Common myeloid progenitor, CD34-positive (primary cell): ENCODE measurements around the gene CD4.

Experiments
- CTCF ChIA-PET: fragments of 350-600 bp; sonication (Branson Sonifier 250); formaldehyde crosslinking; loops from one replicate; lab custom pipeline; 2021; ENCODE audit warnings: antibody characterized with exemption; lab: Charles Lee
- POLR2A ChIA-PET: fragments of 350-600 bp; sonication (Branson Sonifier 250); formaldehyde crosslinking; loops from one replicate; lab custom pipeline; 2021; ENCODE audit warnings: antibody characterized with exemption; lab: Charles Lee
- DNase-seq, 3 donors: peaks; one replicate each; pipeline versions ENCODE4 v3.0.0 to v3.0.0-alpha.2; 2013
- H3K27ac ChIP-seq, 2 experiments: 1 replicate in 1 of 2; 2 replicates in 1 of 2; pipeline ENCODE4 v1.7.0; 2013; ENCODE audit warnings: inconsistent platforms in 2 of 2, low read length in 2 of 2, mild to moderate bottlenecking in 2 of 2, low read depth in 1 of 2, moderate library complexity in 1 of 2; ENCODE audit not compliant: severe bottlenecking in 2 of 2, insufficient read depth in 1 of 2, poor library complexity in 1 of 2
- H3K27me3 ChIP-seq, 5 experiments: replicated peaks in 2 of 5; 1 replicate in 3 of 5; 2 replicates in 2 of 5; pipeline versions ENCODE4 v1.6.1 to v1.7.0; 2013; ENCODE audit warnings: low read length in 4 of 5, mild to moderate bottlenecking in 2 of 5, moderate library complexity in 2 of 5, inconsistent platforms in 1 of 5; ENCODE audit not compliant: insufficient read depth in 5 of 5, control insufficient read depth in 4 of 5
- H3K36me3 ChIP-seq, 4 experiments: 1 replicate in 2 of 4; 2 replicates in 2 of 4; pipeline versions ENCODE4 v1.6.1 to v1.7.0; 2013; ENCODE audit warnings: low read length in 3 of 4, control low read depth in 1 of 4, mild to moderate bottlenecking in 1 of 4; ENCODE audit not compliant: control insufficient read depth in 4 of 4, insufficient read depth in 4 of 4
- H3K4me1 ChIP-seq, 4 experiments: 1 replicate in 3 of 4; 2 replicates in 1 of 4; pipeline versions ENCODE4 v1.6.1 to v1.7.1; 2013; ENCODE audit warnings: low read length in 3 of 4, mild to moderate bottlenecking in 3 of 4, control low read depth in 1 of 4, inconsistent platforms in 1 of 4, moderate library complexity in 1 of 4; ENCODE audit not compliant: control insufficient read depth in 4 of 4, insufficient read depth in 4 of 4; ENCODE audit errors: control extremely low read depth in 1 of 4
- H3K4me3 ChIP-seq, 7 experiments: 1 replicate in 4 of 7; 2 replicates in 3 of 7; pipeline versions ENCODE4 v1.5.1 to v1.7.0; 2013; ENCODE audit warnings: mild to moderate bottlenecking in 7 of 7, low read length in 6 of 7, moderate library complexity in 6 of 7, inconsistent platforms in 2 of 7, low read depth in 2 of 7, control low read depth in 1 of 7; ENCODE audit not compliant: insufficient read depth in 4 of 7, control insufficient read depth in 1 of 7; ENCODE audit errors: extremely low read depth in 1 of 7
- H3K9me3 ChIP-seq, 5 experiments: 1 replicate in 4 of 5; 2 replicates in 1 of 5; pipeline versions ENCODE4 v1.6.1 to v1.7.1; 2013; ENCODE audit warnings: low read length in 4 of 5, mild to moderate bottlenecking in 2 of 5, inconsistent platforms in 1 of 5, low read depth in 1 of 5, moderate library complexity in 1 of 5; ENCODE audit not compliant: control insufficient read depth in 4 of 5, insufficient read depth in 2 of 5; ENCODE audit errors: control extremely low read depth in 1 of 5
- WGBS: methylation state at CpG from one replicate; pipeline ENCODE4 v1.1.5; 2013; ENCODE audit not compliant: insufficient coverage; 5-methylcytosine and 5-hydroxymethylcytosine counted together

Gene CD4

GRCh38 chr12:6768990-6769389 lies 20.3 kb upstream of the CD4 start:
- peak in 2 of 3 donors; percentile 39 to 46 for DNase-seq
- ChIA-PET POLR2A (interaction anchor here (0.9 kb wide), 1 partner anchor 14 kb away, joined by 4 read pairs; no protein-coding TSS in a partner anchor), CTCF (interaction anchor here (0.8 to 15.2 kb wide), 4 partner anchors 9 to 61 kb away, joined by 3 to 237 read pairs (median 3); partner anchors contain the start of gene MLF2)

DNA sequence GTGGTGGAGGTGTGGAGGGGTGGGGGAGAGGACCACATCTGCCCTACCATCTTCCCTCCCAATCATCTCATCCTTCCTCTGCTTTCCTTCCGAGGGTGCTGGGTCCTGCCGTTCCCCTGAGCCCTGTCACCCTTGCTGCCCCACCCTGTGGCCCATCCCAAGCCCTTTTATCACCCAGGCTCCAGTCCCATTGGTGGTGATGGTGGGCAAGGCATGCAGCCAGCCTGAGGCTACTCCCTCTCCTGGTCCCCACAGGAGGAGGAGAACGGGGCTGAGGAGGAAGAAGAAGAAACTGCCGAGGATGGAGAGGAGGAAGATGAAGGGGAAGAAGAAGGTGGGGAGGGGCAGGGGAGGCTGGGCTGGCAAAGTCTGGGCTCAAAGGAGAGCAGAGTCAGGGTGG lies 19.7 kb upstream of the CD4 start:
- H3K27ac ChIP-seq = no peak overlapping the region
- no peaks in the 10 kb centered on the region for H3K9me3 ChIP-seq
- 10% methylated on average over 2 of the region's 4 CpGs for WGBS
- peaks cover 0 to 12% (median 2%) of the 10 kb centered on the region in 4 experiments for H3K36me3 ChIP-seq
- ChIA-PET CTCF (interaction anchor here (0.9 to 15.2 kb wide), 6 partner anchors 9 to 64 kb away, joined by 3 to 237 read pairs (median 4); partner anchors contain the start of gene MLF2), POLR2A (interaction anchor here (0.9 kb wide), 1 partner anchor 14 kb away, joined by 4 read pairs; no protein-coding TSS in a partner anchor)
- H3K27me3 ChIP-seq = peaks cover 0 to 19% (median 0%) of the 10 kb centered on the region in 5 experiments
- no peak overlapping the region for H3K4me3 ChIP-seq
- peaks cover 7 to 84% (median 62%) of the 10 kb centered on the region in 4 experiments for H3K4me1 ChIP-seq
- DNase-seq = no peak

More at GRCh38 chr12:6768990-6769389, 20.3 kb upstream of the CD4 start:
- peaks cover 0 to 19% (median 0%) of the 10 kb centered on the region in 5 experiments for H3K27me3 ChIP-seq
- no peaks in the 10 kb centered on the region for H3K9me3 ChIP-seq
- peak overlapping the region in 4 of 7 experiments; percentile 2 to 93 (median 39) for H3K4me3 ChIP-seq
- peaks cover 0 to 10% (median 2%) of the 10 kb centered on the region in 4 experiments for H3K36me3 ChIP-seq
- H3K4me1 ChIP-seq = peaks cover 8 to 82% (median 62%) of the 10 kb centered on the region in 4 experiments
- no peak overlapping the region for H3K27ac ChIP-seq
- no CpG with 5 or more reads among the region's 6 CpGs for WGBS

DNA sequence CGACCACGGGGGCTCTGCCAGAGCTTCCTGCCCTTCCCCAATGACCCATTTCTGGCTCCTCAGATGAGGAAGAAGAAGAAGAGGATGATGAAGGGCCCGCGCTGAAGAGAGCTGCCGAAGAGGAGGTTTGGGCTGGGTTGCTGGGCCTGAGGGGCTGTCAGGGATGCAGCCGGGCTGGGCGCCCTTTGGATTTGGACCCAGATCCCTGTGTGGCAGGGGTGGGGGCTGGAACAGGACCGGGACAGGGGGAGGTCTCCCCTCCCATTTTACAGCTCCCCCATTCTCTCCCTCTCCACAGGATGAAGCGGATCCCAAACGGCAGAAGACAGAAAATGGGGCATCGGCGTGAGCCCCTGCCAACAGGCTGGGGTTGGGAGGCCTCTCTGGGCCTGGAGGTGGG lies 19.2 kb upstream of the CD4 start:
- no peak for DNase-seq
- H3K36me3 ChIP-seq = peaks cover 0 to 16% (median 2%) of the 10 kb centered on the region in 4 experiments
- ChIA-PET CTCF (interaction anchor here (0.9 to 15.2 kb wide), 9 partner anchors 8 to 64 kb away, joined by 3 to 237 read pairs (median 4); partner anchors contain the start of gene MLF2), POLR2A (no interaction called here)
- H3K4me3 ChIP-seq = no peak overlapping the region
- no CpG with 5 or more reads among the region's 12 CpGs for WGBS
- no peak overlapping the region for H3K27ac ChIP-seq
- peaks cover 4 to 84% (median 62%) of the 10 kb centered on the region in 4 experiments for H3K4me1 ChIP-seq
- peaks cover 0 to 20% (median 0%) of the 10 kb centered on the region in 5 experiments for H3K27me3 ChIP-seq
- H3K9me3 ChIP-seq = no peaks in the 10 kb centered on the region

GRCh38 chr12:6770600-6770999 lies 18.7 kb upstream of the CD4 start:
- H3K4me1 ChIP-seq = peaks cover 0 to 80% (median 57%) of the 10 kb centered on the region in 4 experiments
- H3K27me3 ChIP-seq = peaks cover 0 to 17% (median 0%) of the 10 kb centered on the region in 5 experiments
- H3K36me3 ChIP-seq = peaks cover 0 to 21% (median 5%) of the 10 kb centered on the region in 4 experiments
- ChIA-PET CTCF (interaction anchor here (0.9 to 15.2 kb wide), 13 partner anchors 8 to 150 kb away, joined by 3 to 237 read pairs (median 4); partner anchors contain the start of genes MLF2 and P3H3), POLR2A (no interaction called here)
- H3K4me3 ChIP-seq = no peak overlapping the region
- DNase-seq = no peak
- no peaks in the 10 kb centered on the region for H3K9me3 ChIP-seq
- no peak overlapping the region for H3K27ac ChIP-seq
- 98% methylated on average over 6 of the region's 10 CpGs for WGBS

GRCh38 chr12:6771091-6771495 lies 18.2 kb upstream of the CD4 start:
- ChIA-PET CTCF (interaction anchor here (0.8 to 15.2 kb wide), 16 partner anchors 7 to 150 kb away, joined by 3 to 237 read pairs (median 4); partner anchors contain the start of genes MLF2 and P3H3), POLR2A (interaction anchor here (1.5 kb wide), 1 partner anchor 21 kb away, joined by 5 read pairs; no protein-coding TSS in a partner anchor)
- peak overlapping the region in 1 of 7 experiments; percentile 8 for H3K4me3 ChIP-seq
- peaks cover 0 to 22% (median 5%) of the 10 kb centered on the region in 4 experiments for H3K36me3 ChIP-seq
- peak in 2 of 3 donors; percentile 42 to 54 for DNase-seq
- peaks cover 0 to 78% (median 53%) of the 10 kb centered on the region in 4 experiments for H3K4me1 ChIP-seq
- no peaks in the 10 kb centered on the region for H3K9me3 ChIP-seq
- 70% methylated on average over 3 of the region's 4 CpGs for WGBS
- peaks cover 0 to 16% (median 0%) of the 10 kb centered on the region in 5 experiments for H3K27me3 ChIP-seq
- H3K27ac ChIP-seq = no peak overlapping the region

DNA sequence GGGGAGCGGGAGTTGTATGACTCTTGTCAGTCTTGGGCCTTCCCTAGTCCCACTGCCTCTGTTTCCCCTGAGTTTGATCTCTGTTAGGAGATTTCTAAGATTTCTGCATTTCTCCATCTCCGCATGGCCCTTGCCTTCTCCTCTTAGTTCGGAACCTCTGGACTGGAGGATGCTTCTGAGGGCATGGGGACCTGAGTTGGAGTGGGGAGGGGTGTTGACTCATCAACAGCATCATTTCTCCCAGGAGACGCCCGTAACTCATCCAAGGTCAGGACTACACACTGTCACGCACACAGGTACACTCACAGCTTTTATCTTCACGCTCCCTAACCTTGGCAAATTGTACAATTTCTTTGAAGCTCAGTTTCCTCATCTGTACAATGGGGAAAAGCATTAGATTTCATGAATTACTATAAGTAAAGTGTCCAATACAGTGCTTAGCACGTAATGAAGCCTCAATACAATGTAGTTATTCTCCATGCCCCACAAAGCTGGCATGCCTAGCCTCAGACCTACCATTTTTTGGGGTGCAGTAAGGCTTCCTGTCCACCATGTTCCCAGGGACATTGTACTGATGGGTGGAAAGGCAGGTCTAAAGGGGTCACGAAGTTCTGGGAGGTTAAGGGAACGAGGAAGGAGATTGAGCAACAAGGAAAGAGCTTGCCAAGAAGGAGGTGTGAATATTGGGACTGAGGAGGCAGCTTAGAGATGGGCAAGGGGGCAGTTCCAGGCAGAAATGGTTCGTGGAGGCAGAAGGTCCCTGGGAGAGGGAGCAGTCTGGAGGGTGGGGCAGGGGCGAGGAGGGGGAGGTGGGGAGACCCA lies 17.6 kb upstream of the CD4 start:
- DNase-seq = no peak
- 64% methylated on average over 6 of the region's 12 CpGs for WGBS

More for the DNA sequence above, 17.6 kb upstream of the CD4 start:
- Histone ChIP-seq H3K4me1 (peaks cover 0 to 78% (median 53%) of the 10 kb centered on the region in 4 experiments), H3K36me3 (peaks cover 0 to 28% (median 5%) of the 10 kb centered on the region in 4 experiments), H3K27me3 (peaks cover 0 to 16% (median 0%) of the 10 kb centered on the region in 5 experiments), H3K4me3 (peak overlapping the region in 2 of 7 experiments; percentile 5 to 81), H3K9me3 (no peaks in the 10 kb centered on the region), H3K27ac (no peak overlapping the region)
- CTCF ChIA-PET = interaction anchor here (0.6 to 15.2 kb wide), 16 partner anchors 9 to 151 kb away, joined by 3 to 237 read pairs (median 4); partner anchors contain the start of genes MLF2 and P3H3
- POLR2A ChIA-PET = interaction anchor here (1.5 kb wide), 1 partner anchor 21 kb away, joined by 5 read pairs; no protein-coding TSS in a partner anchor
